Keratinocyte (primary cell): ENCODE results near the gene KIF5A. TPM values are rescaled to one million over a fixed set of nuclear protein-coding genes. Genes with fewer than 3 reads are reported as not detected.

Experiments used
- DNase-seq: peaks from one replicate; pipeline ENCODE4 v3.0.0-alpha.2; 2011; ENCODE audit warnings: low read depth, missing footprints, low spot score
- FAIRE-seq: peaks from 2 replicates; lab custom pipeline; 2011; peaks lifted over from hg19 to GRCh38; lab: Jason Lieb, UNC
- H2AFZ ChIP-seq: 2 replicates; pipeline ENCODE4 v1.6.0; 2012; ENCODE audit warnings: low read length, control low read depth, inconsistent platforms; ENCODE audit not compliant: control insufficient read depth
- H3K27ac ChIP-seq: 2 replicates; pipeline ENCODE4 v1.5.1; 2011; ENCODE audit warnings: low read length; ENCODE audit not compliant: control insufficient read depth, insufficient read depth
- H3K27me3 ChIP-seq: 3 replicates; pipeline ENCODE4 v1.6.0; 2011; ENCODE audit warnings: low read length; ENCODE audit not compliant: control insufficient read depth, insufficient read depth; ENCODE audit errors: extremely low read depth
- H3K36me3 ChIP-seq, 2 experiments: 2 replicates in 1 of 2; 3 replicates in 1 of 2; pipeline ENCODE4 v1.5.1; 2011; ENCODE audit warnings: low read length in 2 of 2, mild to moderate bottlenecking in 1 of 2; ENCODE audit not compliant: control insufficient read depth in 2 of 2, insufficient read depth in 2 of 2; ENCODE audit errors: extremely low read depth in 1 of 2
- H3K4me1 ChIP-seq: 3 replicates; pipeline ENCODE4 v1.5.1; 2011; ENCODE audit warnings: low read length; ENCODE audit not compliant: control insufficient read depth, insufficient read depth; ENCODE audit errors: extremely low read depth
- H3K4me2 ChIP-seq: 3 replicates; pipeline ENCODE4 v1.6.0; 2011; ENCODE audit warnings: low read depth, low read length; ENCODE audit not compliant: control insufficient read depth, insufficient read depth; ENCODE audit errors: extremely low read depth
- H3K4me3 ChIP-seq, 3 experiments: fragments of 200-600 bp in 1 of 3; sonication (generic) in 1 of 3; 2 replicates in 2 of 3; 3 replicates in 1 of 3; pipeline ENCODE4 v1.5.1; 2011 to 2016; ENCODE audit warnings: low read length in 3 of 3, mild to moderate bottlenecking in 3 of 3, control low read depth in 2 of 3, inconsistent platforms in 1 of 3, low read depth in 1 of 3, mixed read lengths in 1 of 3, mixed run types in 1 of 3, moderate library complexity in 1 of 3; ENCODE audit not compliant: control insufficient read depth in 2 of 3, insufficient read depth in 2 of 3; ENCODE audit errors: extremely low read depth in 1 of 3
- H3K79me2 ChIP-seq: 2 replicates; pipeline ENCODE4 v1.6.0; 2012; ENCODE audit warnings: low read length; ENCODE audit not compliant: control insufficient read depth, insufficient read depth
- H3K9ac ChIP-seq: 3 replicates; pipeline ENCODE4 v1.6.0; 2011; ENCODE audit warnings: low read length; ENCODE audit not compliant: control insufficient read depth, insufficient read depth; ENCODE audit errors: extremely low read depth
- H3K9me1 ChIP-seq: 3 replicates; pipeline ENCODE4 v1.6.0; 2011; ENCODE audit warnings: low read length; ENCODE audit not compliant: control insufficient read depth, insufficient read depth; ENCODE audit errors: extremely low read depth
- H3K9me3 ChIP-seq: 2 replicates; pipeline ENCODE4 v1.5.1; 2012; ENCODE audit warnings: low read depth, low read length; ENCODE audit not compliant: control insufficient read depth
- H4K20me1 ChIP-seq: 3 replicates; pipeline ENCODE4 v1.6.0; 2011; ENCODE audit warnings: low read length; ENCODE audit not compliant: control insufficient read depth, insufficient read depth; ENCODE audit errors: extremely low read depth
- CTCF ChIP-seq, 3 experiments: IDR thresholded peaks in 1 of 3; conservative IDR thresholded peaks in 1 of 3; optimal IDR thresholded peaks in 1 of 3; 2 replicates in 2 of 3; 3 replicates in 1 of 3; pipeline versions ENCODE3 to v1.5.1; 2011; ENCODE audit warnings: low read length in 3 of 3, mild to moderate bottlenecking in 3 of 3, moderate library complexity in 2 of 3, control low read depth in 1 of 3, inconsistent platforms in 1 of 3; ENCODE audit not compliant: insufficient read depth in 2 of 3; ENCODE audit errors: extremely low read depth in 1 of 3
- EZH2 ChIP-seq: IDR thresholded peaks from one replicate; pipeline ENCODE4 v1.6.1; 2012; ENCODE audit warnings: inconsistent platforms, mild to moderate bottlenecking, low read length, moderate library complexity
- dilution Hi-C: fragments of 300-500 bp; cut with MboI; formaldehyde crosslinking; loops from one replicate; pipeline ENCODE4 v1.7.0; 2020; ENCODE audit warnings: low sequenced_read_pairs; ENCODE audit not compliant: extremely low pct_ligation_motif_present
- polyA plus RNA-seq, 5 experiments: library from polyadenylated mRNA; depleted of rRNA in 3 of 5; stranded (reverse) in 3 of 5; stranded (forward) in 1 of 5; unstranded in 1 of 5; fragments of >200 nt; gene quantifications; 1 replicate in 1 of 5; 2 replicates in 3 of 5; 3 replicates in 1 of 5; pipeline versions ENCODE4 v1.2.1 to v1.2.3, GENCODE V29; 2011 to 2012; ENCODE audit warnings: missing spikeins in 2 of 5, low read depth in 1 of 5, low replicate concordance in 1 of 5

Gene KIF5A
- polyA plus RNA-seq, 1 donor (not counting 4 experiments of a cell fraction or from before 2014, with no cell fraction given): 0.05 TPM

DNA sequence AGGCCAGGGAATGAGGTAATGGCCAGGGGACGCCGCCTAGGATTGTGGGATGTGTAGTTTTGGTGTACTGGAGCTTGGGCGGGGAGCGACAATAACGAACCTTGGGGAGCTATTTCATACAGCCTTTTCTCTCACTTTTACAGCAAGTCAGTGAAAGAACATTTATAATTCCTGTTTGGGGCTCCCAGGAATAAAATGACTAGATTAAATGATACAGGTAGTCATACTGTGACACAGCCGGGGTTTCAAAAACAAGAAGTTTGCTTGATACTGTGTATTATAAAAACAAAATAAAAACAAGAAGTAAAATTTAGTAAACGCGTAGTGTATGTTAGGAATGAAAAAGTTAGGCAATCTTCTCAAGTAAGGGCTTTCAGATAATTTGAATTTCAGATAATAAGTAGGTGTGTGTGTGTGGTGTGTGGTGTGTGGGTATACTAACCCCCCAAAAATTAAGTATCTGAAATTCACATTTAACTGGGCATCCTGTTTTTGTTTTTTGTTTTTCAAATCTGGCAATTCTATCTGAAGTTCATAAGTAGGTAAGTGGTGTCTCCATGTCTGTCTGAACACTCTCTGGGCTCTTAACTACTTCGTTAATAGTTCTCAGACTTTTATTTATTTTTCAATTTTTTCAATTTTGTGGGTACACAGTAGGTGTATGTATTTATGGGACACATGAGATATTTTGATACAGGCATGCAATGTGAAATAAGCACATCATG is 2.4 kb upstream of the KIF5A start:
- peaks cover 6 to 8% of the 10 kb centered on the region in 2 experiments for H3K36me3 ChIP-seq
- H3K9me3 ChIP-seq: no peaks in the 10 kb centered on the region
- H3K27ac ChIP-seq: peak overlapping the region; percentile 87
- H3K4me3 ChIP-seq: peak overlapping the region; percentile 84 to 98 (median 93)
- dilution Hi-C loops: no loop called here
- H3K4me2 ChIP-seq: peak overlapping the region; percentile 87
- H3K79me2 ChIP-seq: peaks cover 33% of the 10 kb centered on the region
- H3K4me1 ChIP-seq: peaks cover 20% of the 10 kb centered on the region
- H4K20me1 ChIP-seq: peaks cover 7% of the 10 kb centered on the region
- TF ChIP-seq CTCF (optimal IDR thresholded peaks at IDR 0.05 in 1 of 3, IDR thresholded peaks at IDR 0.05 in 1 of 3, conservative IDR thresholded peaks at IDR 0.05 in 1 of 3; ENCODE audit: extremely low read depth in 1 of 3, insufficient read depth in 2 of 3, low read length in 3 of 3) (no peak), EZH2 (no peak)
- FAIRE-seq (peak; percentile 83), DNase-seq (no peak)
- H3K9me1 ChIP-seq: peaks cover 3% of the 10 kb centered on the region
- H3K9ac ChIP-seq: peak overlapping the region; percentile 93
- H3K27me3 ChIP-seq: peaks cover 26% of the 10 kb centered on the region
- peak overlapping the region; percentile 73 for H2AFZ ChIP-seq

- H3K36me3 ChIP-seq: peaks cover 6 to 8% of the 10 kb centered on the region in 2 experiments
- peaks cover 3% of the 10 kb centered on the region for H3K9me1 ChIP-seq
- peaks cover 26% of the 10 kb centered on the region for H3K27me3 ChIP-seq
- H3K27ac ChIP-seq: no peak overlapping the region
- peaks cover 20% of the 10 kb centered on the region for H3K4me1 ChIP-seq
- dilution Hi-C loops: no loop called here
- no peak overlapping the region for H3K9ac ChIP-seq
- TF ChIP-seq EZH2 (no peak), CTCF (optimal IDR thresholded peaks at IDR 0.05 in 1 of 3, IDR thresholded peaks at IDR 0.05 in 1 of 3, conservative IDR thresholded peaks at IDR 0.05 in 1 of 3; ENCODE audit: extremely low read depth in 1 of 3, insufficient read depth in 2 of 3, low read length in 3 of 3) (no peak)
- H2AFZ ChIP-seq: no peak overlapping the region
- DNase-seq: no peak
- H4K20me1 ChIP-seq: peaks cover 7% of the 10 kb centered on the region
- no peaks in the 10 kb centered on the region for H3K9me3 ChIP-seq
- FAIRE-seq: no peak
- no peak overlapping the region for H3K4me3 ChIP-seq
- H3K79me2 ChIP-seq: peaks cover 33% of the 10 kb centered on the region
- no peak overlapping the region for H3K4me2 ChIP-seq
Measured at GRCh38 chr12:57548013-57548315, 1.9 kb upstream of the KIF5A start.
